Transverse colon (tissue), 4 donors: ENCODE results near the gene MRPS18A. TPM values are rescaled to one million over a fixed set of nuclear protein-coding genes. Genes with fewer than 3 reads are reported as not detected.
A peak's percentile ranks its signal among the peaks of the same experiment; 100 is the strongest.

Experiments used
- DNase-seq: peaks from one replicate; pipeline ENCODE4 v3.0.0-alpha.2; 2019
- H3K27ac ChIP-seq, 4 donors: fragments of 200-600 bp; sonication (generic); 2 replicates each; pipeline ENCODE4 v1.5.1; 2016 to 2018; ENCODE audit warnings: inconsistent platforms in 4 of 4
- H3K27me3 ChIP-seq: fragments of 200-600 bp; sonication (generic); 2 replicates; pipeline ENCODE4 v1.5.1; 2017; ENCODE audit warnings: inconsistent platforms
- H3K36me3 ChIP-seq, 4 donors: fragments of 200-600 bp; sonication (generic); 2 replicates each; pipeline ENCODE4 v1.5.1; 2017 to 2019; ENCODE audit warnings: inconsistent platforms in 4 of 4
- H3K4me1 ChIP-seq, 4 donors: fragments of 200-600 bp; sonication (generic); 2 replicates each; pipeline ENCODE4 v1.5.1; 2017 to 2020; ENCODE audit warnings: inconsistent platforms in 4 of 4
- H3K4me3 ChIP-seq, 4 donors: fragments of 200-600 bp; sonication (generic); 1 replicate in 1 of 4; 2 replicates in 3 of 4; pipeline versions ENCODE4 v1.5.1 to v1.6.1; 2017 to 2019; ENCODE audit warnings: inconsistent platforms in 4 of 4
- H3K9me3 ChIP-seq, 2 donors: fragments of 200-600 bp; sonication (generic); 2 replicates each; pipeline ENCODE4 v1.5.1; 2017 to 2019; ENCODE audit warnings: inconsistent platforms in 2 of 2
- EP300 ChIP-seq: sonication (generic); formaldehyde crosslinking; IDR thresholded peaks from one replicate; pipeline ENCODE4 v1.6.1; 2017; ENCODE audit warnings: antibody characterized with exemption, low read depth
- POLR2A ChIP-seq: fragments of 450-650 bp; IDR thresholded peaks from one replicate; pipeline ENCODE4 v1.6.1; 2016; ENCODE audit warnings: antibody characterized with exemption, mild to moderate bottlenecking, moderate library complexity
- POLR2AphosphoS5 ChIP-seq, 3 donors: sonication (generic); formaldehyde crosslinking; IDR thresholded peaks; one replicate each; pipeline ENCODE4 v1.6.1; 2016; ENCODE audit warnings: antibody characterized with exemption in 3 of 3
- WGBS, 2 donors: methylation state at CpG; one replicate each; pipeline ENCODE4 v1.1.5; 2018; ENCODE audit warnings: low coverage in 1 of 2; 5-methylcytosine and 5-hydroxymethylcytosine counted together
- in situ Hi-C, 4 donors: fragments of 200-750 bp; cut with MboI; loops; one replicate each; pipeline versions ENCODE4 v1.15.0 to v1.15.1; 2017; ENCODE audit warnings: low sequenced_read_pairs in 3 of 4, low pct_ligation_motif_present in 1 of 4, low pct_unique_long_range_greater_than_20kb in 1 of 4
- intact Hi-C: fragments of 100-400 bp; cut with DNase I; formaldehyde crosslinking; loops from one replicate; pipeline ENCODE4 v1.15.1; 2023; ENCODE audit warnings: low total_unique reads
- total RNA-seq, 4 donors: library from RNA; depleted of rRNA; stranded (reverse); fragments of >200 nt; gene quantifications; one replicate each; pipeline ENCODE4 v1.1.0, GENCODE V29; 2016
- TF ChIP-seq, protein P1 (sequence below), 5 experiments: fragments of 200-600 bp in 3 of 5; fragments of 450-650 bp in 2 of 5; sonication (generic) in 3 of 5; IDR thresholded peaks; 1 replicate in 2 of 5; 2 replicates in 3 of 5; pipeline ENCODE4 v1.5.1; 2016 to 2017; ENCODE audit warnings: antibody characterized with exemption in 5 of 5, inconsistent platforms in 3 of 5, mild to moderate bottlenecking in 2 of 5, moderate library complexity in 1 of 5

Gene MRPS18A
- total RNA-seq, 4 donors from 2014 or later: 25.4 to 48.6 (median 40.3) TPM

GRCh38 chr6:43716099-43716498, 28.5 kb upstream of the MRPS18A start:
- in situ Hi-C loops: no loop called here
- Histone ChIP-seq H3K27ac (peak overlapping the region in 2 of 4 donors; percentile 2 to 69), H3K4me1 (peaks cover 0 to 6% (median 2%) of the 10 kb centered on the region in 4 donors), H3K36me3 (no peaks in the 10 kb centered on the region), H3K4me3 (no peak overlapping the region), H3K9me3 (no peaks in the 10 kb centered on the region), H3K27me3 (no peaks in the 10 kb centered on the region)
- WGBS, 2 donors: 72% methylated on average over 8 of the region's 9 CpGs; no CpG with 5 or more reads in 1 of the 2 donors
- TF ChIP-seq, protein P1, sequence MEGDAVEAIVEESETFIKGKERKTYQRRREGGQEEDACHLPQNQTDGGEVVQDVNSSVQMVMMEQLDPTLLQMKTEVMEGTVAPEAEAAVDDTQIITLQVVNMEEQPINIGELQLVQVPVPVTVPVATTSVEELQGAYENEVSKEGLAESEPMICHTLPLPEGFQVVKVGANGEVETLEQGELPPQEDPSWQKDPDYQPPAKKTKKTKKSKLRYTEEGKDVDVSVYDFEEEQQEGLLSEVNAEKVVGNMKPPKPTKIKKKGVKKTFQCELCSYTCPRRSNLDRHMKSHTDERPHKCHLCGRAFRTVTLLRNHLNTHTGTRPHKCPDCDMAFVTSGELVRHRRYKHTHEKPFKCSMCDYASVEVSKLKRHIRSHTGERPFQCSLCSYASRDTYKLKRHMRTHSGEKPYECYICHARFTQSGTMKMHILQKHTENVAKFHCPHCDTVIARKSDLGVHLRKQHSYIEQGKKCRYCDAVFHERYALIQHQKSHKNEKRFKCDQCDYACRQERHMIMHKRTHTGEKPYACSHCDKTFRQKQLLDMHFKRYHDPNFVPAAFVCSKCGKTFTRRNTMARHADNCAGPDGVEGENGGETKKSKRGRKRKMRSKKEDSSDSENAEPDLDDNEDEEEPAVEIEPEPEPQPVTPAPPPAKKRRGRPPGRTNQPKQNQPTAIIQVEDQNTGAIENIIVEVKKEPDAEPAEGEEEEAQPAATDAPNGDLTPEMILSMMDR (IDR thresholded peaks at IDR 0.05): no peak
- TF ChIP-seq EP300 (no peak), POLR2AphosphoS5 (IDR thresholded peaks at IDR 0.05) (no peak), POLR2A (no peak)
- DNase-seq: no peak
- intact Hi-C loops: no loop called here

DNA sequence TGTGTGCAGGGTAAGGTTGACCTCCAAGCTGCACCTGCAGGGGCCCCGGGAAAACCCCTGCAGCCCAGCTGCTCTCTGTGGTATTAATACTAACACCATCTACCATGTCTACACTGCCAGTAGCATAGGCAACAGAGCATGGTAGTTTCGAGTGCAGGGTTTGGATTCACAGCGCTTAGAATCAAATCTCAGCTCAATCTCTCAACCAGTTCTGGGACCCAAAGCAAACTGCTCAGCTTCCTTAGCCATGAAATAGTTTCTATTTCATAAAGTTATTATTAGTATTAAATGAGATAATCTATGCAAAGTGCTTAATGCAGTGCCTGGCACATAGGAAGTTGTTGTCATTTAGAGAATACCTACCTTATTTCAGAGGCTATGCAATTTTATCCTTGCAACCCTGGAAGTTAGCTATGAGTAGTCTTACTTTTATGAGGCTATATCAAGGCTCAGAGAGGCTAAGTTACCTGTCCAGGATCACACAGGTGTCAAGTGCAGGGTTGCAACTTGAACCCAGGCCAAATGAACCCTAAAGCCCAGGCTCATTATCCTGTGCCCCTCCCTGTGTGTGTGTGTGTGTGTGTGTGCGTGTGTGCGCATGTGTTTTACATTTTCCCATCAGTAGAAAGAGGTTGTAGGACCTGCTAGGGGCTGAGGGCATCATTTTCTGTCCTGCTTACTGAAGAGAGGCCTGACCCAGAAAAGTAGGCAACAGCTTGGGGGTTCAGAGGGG, 27.6 kb upstream of the MRPS18A start:
- Histone ChIP-seq H3K4me1 (peaks cover 0 to 6% (median 2%) of the 10 kb centered on the region in 4 donors), H3K27ac (peak overlapping the region in 1 of 4 donors; percentile 69), H3K27me3 (no peaks in the 10 kb centered on the region), H3K9me3 (no peaks in the 10 kb centered on the region), H3K36me3 (no peaks in the 10 kb centered on the region), H3K4me3 (no peak overlapping the region)
- peak; percentile 65 for DNase-seq
- TF ChIP-seq, protein P1 (IDR thresholded peaks at IDR 0.05): no peak
- TF ChIP-seq POLR2A: no peak
- no peak for TF ChIP-seq POLR2AphosphoS5 (IDR thresholded peaks at IDR 0.05)
- TF ChIP-seq EP300: no peak
- intact Hi-C loops: no loop called here
- WGBS, 2 donors: 64% methylated on average over 5 of the region's 5 CpGs; no CpG with 5 or more reads in 1 of the 2 donors
- in situ Hi-C loops: no loop called here

GRCh38 chr6:43714311-43715055, 26.9 kb upstream of the MRPS18A start:
- 56 to 65% methylated on average over 2 to 8 of the region's 9 CpGs for WGBS, 2 donors
- H3K36me3 ChIP-seq: no peaks in the 10 kb centered on the region
- peak overlapping the region in 2 of 4 donors; percentile 41 to 69 for H3K27ac ChIP-seq
- H3K9me3 ChIP-seq: no peaks in the 10 kb centered on the region
- no peak for TF ChIP-seq EP300
- TF ChIP-seq POLR2AphosphoS5 (IDR thresholded peaks at IDR 0.05): no peak
- peaks cover 0 to 10% (median 4%) of the 10 kb centered on the region in 4 donors for H3K4me1 ChIP-seq
- intact Hi-C loops: no loop called here
- no peak overlapping the region for H3K4me3 ChIP-seq
- H3K27me3 ChIP-seq: no peaks in the 10 kb centered on the region
- peak; percentile 44 for DNase-seq
- in situ Hi-C loops: no loop called here

DNA sequence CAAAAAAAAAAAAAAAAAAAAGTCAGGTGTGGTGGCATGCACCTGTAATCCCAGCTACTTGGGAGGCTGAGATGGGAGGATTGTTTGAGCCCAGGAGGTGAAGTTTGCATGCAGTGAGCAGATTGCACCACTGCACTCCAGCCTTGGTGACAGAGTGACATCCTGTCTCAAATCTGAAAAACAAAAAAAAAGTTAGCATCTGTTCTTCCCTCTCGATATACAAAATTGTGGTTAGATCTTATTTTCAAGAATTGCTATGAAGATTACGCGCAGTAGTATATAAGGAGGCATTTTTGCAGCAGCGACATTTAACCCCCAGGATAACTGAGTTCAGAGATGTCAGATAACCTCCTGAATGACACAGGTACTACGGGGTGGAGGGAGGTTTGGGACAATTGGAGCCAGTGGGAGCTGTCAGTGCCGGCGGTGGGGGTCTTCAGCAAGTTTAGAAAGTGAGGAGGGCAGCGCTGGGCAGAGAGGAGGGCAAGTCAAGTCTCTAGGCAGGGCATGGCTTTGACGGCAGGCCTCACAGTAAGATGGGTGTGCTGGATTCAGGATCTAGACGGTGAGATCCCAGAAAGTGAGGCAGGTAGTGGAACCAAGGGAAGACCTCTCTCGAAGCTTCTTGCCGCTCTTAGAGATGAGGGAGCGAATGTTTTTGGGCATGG, 26.2 kb upstream of the MRPS18A start:
- Histone ChIP-seq H3K27me3 (no peaks in the 10 kb centered on the region), H3K4me1 (peaks cover 0 to 16% (median 7%) of the 10 kb centered on the region in 4 donors), H3K4me3 (no peak overlapping the region), H3K9me3 (no peaks in the 10 kb centered on the region), H3K36me3 (no peaks in the 10 kb centered on the region), H3K27ac (peak overlapping the region in 2 of 4 donors; percentile 41 to 69)
- no peak for DNase-seq
- in situ Hi-C loops: no loop called here
- WGBS, 2 donors: 85 to 97% methylated on average over 6 to 13 of the region's 13 CpGs
- TF ChIP-seq EP300: no peak
- no peak for TF ChIP-seq POLR2AphosphoS5 (IDR thresholded peaks at IDR 0.05)
- TF ChIP-seq POLR2A: no peak
- TF ChIP-seq, protein P1 (IDR thresholded peaks at IDR 0.05): no peak
- intact Hi-C loops: no loop called here
